Neural cell (in vitro differentiated cells): ENCODE results near the gene MSH3. TPM values are rescaled to one million over a fixed set of nuclear protein-coding genes. Genes with fewer than 3 reads are reported as not detected.

Experiments
- H2AFZ ChIP-seq: fragments of 200-600, 300-800 bp; sonication (generic), shearing (Covaris generic); 2 replicates; pipeline ENCODE4 v1.6.0; 2014; ENCODE audit warnings: low read depth, mild to moderate bottlenecking, antibody characterized with exemption, low read length, moderate library complexity
- H3F3A ChIP-seq: fragments of 200-600 bp; shearing (Covaris generic); 2 replicates; pipeline ENCODE4 v1.6.1; 2016; ENCODE audit warnings: mild to moderate bottlenecking, moderate library complexity, mixed read lengths, antibody characterized with exemption, low read length; ENCODE audit not compliant: insufficient read depth, poor library complexity, severe bottlenecking
- H3K27ac ChIP-seq: fragments of 200-600, 300-800 bp; sonication (generic), shearing (Covaris generic); 2 replicates; pipeline ENCODE4 v1.5.1; 2014; ENCODE audit warnings: mild to moderate bottlenecking, low read length, moderate library complexity
- H3K27me3 ChIP-seq: fragments of 300-800, 200-600 bp; sonication (generic), shearing (Covaris generic); 2 replicates; pipeline ENCODE4 v1.6.0; 2014; ENCODE audit warnings: mild to moderate bottlenecking, low read depth, low read length, moderate library complexity; ENCODE audit not compliant: insufficient read depth
- H3K36me3 ChIP-seq: fragments of 300-800, 200-600 bp; sonication (generic), shearing (Covaris generic); 2 replicates; pipeline ENCODE4 v1.5.1; 2014; ENCODE audit warnings: mild to moderate bottlenecking, antibody characterized with exemption, low read length, moderate library complexity; ENCODE audit not compliant: insufficient read depth
- H3K4me2 ChIP-seq: fragments of 300-800, 200-600 bp; sonication (generic), shearing (Covaris generic); 2 replicates; pipeline ENCODE4 v1.6.0; 2014; ENCODE audit warnings: mild to moderate bottlenecking, low read length
- H3K4me3 ChIP-seq: fragments of 300-800, 200-600 bp; sonication (generic), shearing (Covaris generic); 2 replicates; pipeline ENCODE4 v1.5.1; 2014; ENCODE audit warnings: mild to moderate bottlenecking, low read length, moderate library complexity
- H3K79me2 ChIP-seq: fragments of 200-600 bp; shearing (Covaris generic); replicated peaks from 2 replicates; pipeline ENCODE4 v1.6.0; 2014; ENCODE audit warnings: mild to moderate bottlenecking, low read length, moderate library complexity; ENCODE audit not compliant: insufficient read depth
- H3K9ac ChIP-seq: fragments of 300-800, 200-600 bp; sonication (generic), shearing (Covaris generic); 2 replicates; pipeline ENCODE4 v1.6.1; 2016; ENCODE audit warnings: mild to moderate bottlenecking, low read length, mixed read lengths
- H3K9me2 ChIP-seq: fragments of 200-600 bp; shearing (Covaris generic); 2 replicates; pipeline ENCODE4 v1.6.1; 2016; ENCODE audit warnings: mild to moderate bottlenecking, low read length, mixed read lengths; ENCODE audit not compliant: insufficient read depth
- H3K9me3 ChIP-seq: fragments of 200-600, 300-800 bp; sonication (generic), shearing (Covaris generic); 2 replicates; pipeline ENCODE4 v1.6.1; 2016; ENCODE audit warnings: mild to moderate bottlenecking, mixed run types, low read length, moderate library complexity, mixed read lengths
- H4K20me1 ChIP-seq: fragments of 200-600 bp; shearing (Covaris generic); 2 replicates; pipeline ENCODE4 v1.6.1; 2016; ENCODE audit warnings: mild to moderate bottlenecking, mixed run types; ENCODE audit not compliant: insufficient read depth
- EP300 ChIP-seq: fragments of 450-650 bp; conservative IDR thresholded peaks from 2 replicates; pipeline ENCODE4 v1.6.1; 2014; ENCODE audit warnings: antibody characterized with exemption, mild to moderate bottlenecking, moderate library complexity; ENCODE audit not compliant: poor library complexity, severe bottlenecking
- EZH2 ChIP-seq: fragments of 200-600, 300-800 bp; shearing (Covaris generic), sonication (generic); IDR thresholded peaks from 2 replicates; pipeline ENCODE4 v1.6.1; 2014; ENCODE audit warnings: antibody characterized with exemption, low read length, borderline replicate concordance, mild to moderate bottlenecking; ENCODE audit not compliant: insufficient read depth, poor library complexity, severe bottlenecking
- MXI1 ChIP-seq: fragments of 450-650 bp; conservative IDR thresholded peaks from 2 replicates; pipeline ENCODE4 v1.6.1; 2014; ENCODE audit warnings: antibody characterized with exemption, mild to moderate bottlenecking; ENCODE audit not compliant: poor library complexity, severe bottlenecking
- POLR2AphosphoS5 ChIP-seq: IDR thresholded peaks from 2 replicates; pipeline ENCODE4 v1.6.1; 2012
- RAD21 ChIP-seq: fragments of 450-650 bp; conservative IDR thresholded peaks from 2 replicates; pipeline ENCODE4 v1.6.1; 2014; ENCODE audit warnings: antibody characterized with exemption, mild to moderate bottlenecking, moderate library complexity
- REST ChIP-seq: IDR thresholded peaks from 2 replicates; pipeline ENCODE4 v1.6.1; 2012; ENCODE audit warnings: borderline replicate concordance
- SMC3 ChIP-seq: fragments of 450-650 bp; conservative IDR thresholded peaks from 2 replicates; pipeline ENCODE4 v1.6.1; 2014; ENCODE audit warnings: antibody characterized with exemption, mild to moderate bottlenecking, moderate library complexity; ENCODE audit not compliant: poor library complexity
- TAF1 ChIP-seq: IDR thresholded peaks from 2 replicates; pipeline ENCODE4 v1.6.1; 2012; ENCODE audit warnings: low read depth
- polyA plus RNA-seq: library from polyadenylated mRNA; depleted of rRNA; stranded (reverse); fragments of >200 nt; gene quantifications from 2 replicates; pipeline ENCODE4 v1.2.3, GENCODE V29; 2014
- TF ChIP-seq, protein P1 (sequence below): fragments of 450-650 bp; IDR thresholded peaks from 2 replicates; pipeline ENCODE4 v1.5.1; 2014; ENCODE audit warnings: antibody characterized with exemption, mild to moderate bottlenecking, moderate library complexity; ENCODE audit not compliant: poor library complexity, severe bottlenecking

MSH3 gene
- polyA plus RNA-seq, 1 donor from 2014 or later: 9.8 TPM

DNA sequence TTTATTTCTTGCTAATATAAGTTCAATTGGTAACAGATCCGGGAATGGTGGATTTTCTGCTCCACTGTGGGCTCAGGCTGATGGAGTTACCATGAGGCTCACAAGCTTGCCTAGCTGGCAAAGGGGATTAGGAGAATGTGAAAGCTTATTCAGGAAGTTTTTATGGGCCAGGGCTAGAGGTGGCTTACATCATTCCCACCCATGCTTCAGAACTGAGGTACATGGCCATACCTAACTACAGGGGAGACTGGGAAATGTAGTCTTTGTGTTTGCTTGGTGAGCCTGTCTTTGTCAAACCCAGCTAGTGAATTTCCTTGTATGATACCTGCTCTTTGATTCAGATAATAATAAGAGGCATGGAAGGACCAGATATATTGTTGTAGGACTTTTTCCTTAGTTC lies 106.2 kb downstream of the MSH3 start:
- Histone ChIP-seq H3K9me3 (no peaks in the 10 kb centered on the region), H3K79me2 (no peaks in the 10 kb centered on the region), H3K4me3 (no peak overlapping the region), H3K4me2 (no peak overlapping the region), H3K9ac (no peak overlapping the region), H3K27ac (no peak overlapping the region), H3K9me2 (no peaks in the 10 kb centered on the region), H3K27me3 (no peaks in the 10 kb centered on the region), H3K36me3 (no peaks in the 10 kb centered on the region), H3F3A (no peaks in the 10 kb centered on the region), H4K20me1 (no peaks in the 10 kb centered on the region), H2AFZ (no peak overlapping the region)
- TF ChIP-seq REST: no peak
- no peak for TF ChIP-seq EZH2
- TF ChIP-seq RAD21: no peak
- no peak for TF ChIP-seq TAF1

DNA sequence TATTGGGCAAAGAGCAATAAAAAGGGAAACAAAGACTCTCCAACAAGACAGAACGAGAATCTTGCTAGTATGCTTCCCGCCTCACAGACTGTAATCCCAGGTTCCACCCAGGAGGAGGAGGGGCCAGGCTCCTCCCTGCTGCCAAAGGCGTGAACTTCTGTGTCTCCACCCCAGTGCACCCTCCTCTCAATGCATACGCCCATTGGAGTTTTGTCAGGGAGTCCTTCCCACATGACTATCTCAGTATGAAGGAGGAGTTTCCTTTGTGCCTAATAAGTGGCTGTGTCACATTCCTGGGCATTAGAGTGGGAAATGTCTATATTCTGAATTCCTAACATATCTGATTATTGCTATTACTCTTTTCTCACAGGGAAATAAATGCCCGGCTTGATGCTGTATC lies 106.7 kb downstream of the MSH3 start:
- Histone ChIP-seq H3F3A (no peaks in the 10 kb centered on the region), H3K27me3 (no peaks in the 10 kb centered on the region), H3K4me3 (no peak overlapping the region), H3K27ac (no peak overlapping the region), H3K79me2 (no peaks in the 10 kb centered on the region), H4K20me1 (no peaks in the 10 kb centered on the region), H3K4me2 (no peak overlapping the region), H3K36me3 (no peaks in the 10 kb centered on the region), H3K9me3 (no peaks in the 10 kb centered on the region), H2AFZ (no peak overlapping the region), H3K9me2 (no peaks in the 10 kb centered on the region), H3K9ac (no peak overlapping the region)
- no peak for TF ChIP-seq TAF1
- no peak for TF ChIP-seq EP300
- no peak for TF ChIP-seq MXI1
- TF ChIP-seq EZH2: no peak
- TF ChIP-seq SMC3: no peak
- no peak for TF ChIP-seq REST
- no peak for TF ChIP-seq RAD21

GRCh38 chr5:80761966-80762365 lies 107.5 kb downstream of the MSH3 start:
- TF ChIP-seq, protein P1, sequence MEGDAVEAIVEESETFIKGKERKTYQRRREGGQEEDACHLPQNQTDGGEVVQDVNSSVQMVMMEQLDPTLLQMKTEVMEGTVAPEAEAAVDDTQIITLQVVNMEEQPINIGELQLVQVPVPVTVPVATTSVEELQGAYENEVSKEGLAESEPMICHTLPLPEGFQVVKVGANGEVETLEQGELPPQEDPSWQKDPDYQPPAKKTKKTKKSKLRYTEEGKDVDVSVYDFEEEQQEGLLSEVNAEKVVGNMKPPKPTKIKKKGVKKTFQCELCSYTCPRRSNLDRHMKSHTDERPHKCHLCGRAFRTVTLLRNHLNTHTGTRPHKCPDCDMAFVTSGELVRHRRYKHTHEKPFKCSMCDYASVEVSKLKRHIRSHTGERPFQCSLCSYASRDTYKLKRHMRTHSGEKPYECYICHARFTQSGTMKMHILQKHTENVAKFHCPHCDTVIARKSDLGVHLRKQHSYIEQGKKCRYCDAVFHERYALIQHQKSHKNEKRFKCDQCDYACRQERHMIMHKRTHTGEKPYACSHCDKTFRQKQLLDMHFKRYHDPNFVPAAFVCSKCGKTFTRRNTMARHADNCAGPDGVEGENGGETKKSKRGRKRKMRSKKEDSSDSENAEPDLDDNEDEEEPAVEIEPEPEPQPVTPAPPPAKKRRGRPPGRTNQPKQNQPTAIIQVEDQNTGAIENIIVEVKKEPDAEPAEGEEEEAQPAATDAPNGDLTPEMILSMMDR: no peak
- no peak for TF ChIP-seq EZH2
- no peak for TF ChIP-seq REST
- TF ChIP-seq RAD21: no peak
- no peak for TF ChIP-seq SMC3
- TF ChIP-seq MXI1: no peak
- no peak for TF ChIP-seq EP300
- no peak for TF ChIP-seq POLR2AphosphoS5
- TF ChIP-seq TAF1: no peak
- no peak overlapping the region for H3K9ac ChIP-seq
- no peaks in the 10 kb centered on the region for H3K9me2 ChIP-seq
- H3K36me3 ChIP-seq: no peaks in the 10 kb centered on the region
- H3F3A ChIP-seq: no peaks in the 10 kb centered on the region
- no peak overlapping the region for H3K4me3 ChIP-seq
- no peaks in the 10 kb centered on the region for H4K20me1 ChIP-seq
- no peaks in the 10 kb centered on the region for H3K27me3 ChIP-seq
- H3K79me2 ChIP-seq: no peaks in the 10 kb centered on the region
- no peak overlapping the region for H3K27ac ChIP-seq
- H3K4me2 ChIP-seq: no peak overlapping the region
- no peaks in the 10 kb centered on the region for H3K9me3 ChIP-seq
- no peak overlapping the region for H2AFZ ChIP-seq
